HEK293 (cell line): ENCODE measurements around the gene GJC2.

Experiments used
- CTCF ChIA-PET: fragments of 350-600 bp; formaldehyde crosslinking; extraction: SDS; loops from one replicate; lab custom pipeline; 2021; ENCODE audit warnings: antibody characterized with exemption; lab: Yijun Ruan, JAX
- POLR2A ChIA-PET: fragments of 300-600 bp; formaldehyde crosslinking; extraction: SDS; loops from one replicate; lab custom pipeline; 2020; ENCODE audit warnings: antibody characterized with exemption, inconsistent platforms; lab: Yijun Ruan, JAX
- H3K27ac ChIP-seq: fragments of 200-500 bp; sonication (Bioruptor generic); 2 replicates; pipeline ENCODE4 v1.5.1; 2014; ENCODE audit warnings: low read depth, low read length, control low read depth, inconsistent platforms; ENCODE audit errors: extremely low read depth
- H3K36me3 ChIP-seq, 2 experiments: fragments of 200-500 bp in 1 of 2; sonication (Bioruptor generic) in 1 of 2; 1 replicate in 1 of 2; 2 replicates in 1 of 2; pipeline ENCODE4 v1.5.1; 2014 to 2017; ENCODE audit warnings: inconsistent platforms in 2 of 2, low read length in 2 of 2; ENCODE audit not compliant: control insufficient read depth in 2 of 2, insufficient read depth in 1 of 2
- H3K4me1 ChIP-seq: fragments of 200-500 bp; sonication (Bioruptor generic); 2 replicates; pipeline ENCODE4 v1.5.1; 2014; ENCODE audit warnings: mild to moderate bottlenecking, low read length, inconsistent platforms; ENCODE audit not compliant: control insufficient read depth, insufficient read depth
- H3K4me3 ChIP-seq: 2 replicates; pipeline ENCODE4 v1.5.1; 2011; ENCODE audit warnings: low read depth, mild to moderate bottlenecking, control low read depth, low read length, moderate library complexity
- H3K9me3 ChIP-seq: fragments of 200-500 bp; sonication (Bioruptor generic); 2 replicates; pipeline ENCODE4 v1.5.1; 2014; ENCODE audit warnings: low read depth, low read length, inconsistent platforms; ENCODE audit not compliant: control insufficient read depth, insufficient read depth
- GLIS2 ChIP-seq: fragments of 450-650 bp; formaldehyde crosslinking; IDR thresholded peaks from 2 replicates; pipeline ENCODE4 v1.5.1; 2016; ENCODE audit warnings: missing biosample characterization, missing genetic modification characterization
- HOXD13 ChIP-seq: sonication (generic); formaldehyde crosslinking; IDR thresholded peaks from 2 replicates; pipeline ENCODE4 v1.8.0; 2022; ENCODE audit warnings: missing genetic modification reagents, borderline replicate concordance
- IKZF3 ChIP-seq: fragments of 450-650 bp; IDR thresholded peaks from 2 replicates; pipeline ENCODE4 v1.5.0; 2018; ENCODE audit warnings: missing biosample characterization, mild to moderate bottlenecking, missing genetic modification characterization, moderate library complexity
- REPIN1 ChIP-seq: fragments of 450-650 bp; formaldehyde crosslinking; IDR thresholded peaks from 2 replicates; pipeline ENCODE4 v1.5.1; 2017; ENCODE audit warnings: missing biosample characterization, missing genetic modification characterization, low read depth
- TRIM28 ChIP-seq: IDR thresholded peaks from 2 replicates; pipeline ENCODE4 v1.6.1; 2011; ENCODE audit warnings: low read length, control low read depth, borderline replicate concordance
- WT1 ChIP-seq: fragments of 450-650 bp; formaldehyde crosslinking; IDR thresholded peaks from 2 replicates; pipeline ENCODE4 v1.5.1; 2016; ENCODE audit warnings: missing biosample characterization, missing genetic modification characterization
- ZBTB21 ChIP-seq: fragments of 450-650 bp; formaldehyde crosslinking; IDR thresholded peaks from 2 replicates; pipeline ENCODE4 v1.5.1; 2017; ENCODE audit warnings: missing biosample characterization, missing genetic modification characterization
- ZFP69B ChIP-seq: fragments of 450-650 bp; formaldehyde crosslinking; IDR thresholded peaks from 2 replicates; pipeline ENCODE4 v1.5.1; 2016; ENCODE audit warnings: missing biosample characterization, missing genetic modification characterization
- ZNF155 ChIP-seq: fragments of 450-650 bp; formaldehyde crosslinking; IDR thresholded peaks from 2 replicates; pipeline ENCODE4 v1.5.1; 2016; ENCODE audit warnings: missing biosample characterization, missing genetic modification characterization
- ZNF169 ChIP-seq: fragments of 450-650 bp; formaldehyde crosslinking; IDR thresholded peaks from 2 replicates; pipeline ENCODE4 v1.5.1; 2016; ENCODE audit warnings: missing biosample characterization, missing genetic modification characterization
- ZNF184 ChIP-seq: fragments of 450-650 bp; IDR thresholded peaks from 2 replicates; pipeline ENCODE4 v1.5.1; 2018; ENCODE audit warnings: missing biosample characterization, mild to moderate bottlenecking, missing genetic modification characterization
- ZNF223 ChIP-seq: fragments of 450-650 bp; formaldehyde crosslinking; IDR thresholded peaks from 2 replicates; pipeline ENCODE4 v1.5.1; 2016; ENCODE audit warnings: missing biosample characterization, missing genetic modification characterization
- ZNF510 ChIP-seq: fragments of 450-650 bp; formaldehyde crosslinking; IDR thresholded peaks from 2 replicates; pipeline ENCODE4 v1.5.1; 2018; ENCODE audit warnings: mild to moderate bottlenecking, missing genetic modification characterization, missing biosample characterization; ENCODE audit not compliant: insufficient replicate concordance
- ZNF555 ChIP-seq: fragments of 450-650 bp; formaldehyde crosslinking; conservative IDR thresholded peaks from 2 replicates; pipeline ENCODE4 v1.5.1; 2017; ENCODE audit warnings: missing biosample characterization, mild to moderate bottlenecking, missing genetic modification characterization, inconsistent platforms
- ZNF654 ChIP-seq: fragments of 450-650 bp; formaldehyde crosslinking; IDR thresholded peaks from 2 replicates; pipeline ENCODE4 v1.5.1; 2016; ENCODE audit warnings: low read depth, missing biosample characterization, missing genetic modification characterization
- ZNF791 ChIP-seq: fragments of 450-650 bp; formaldehyde crosslinking; IDR thresholded peaks from 2 replicates; pipeline ENCODE4 v1.5.1; 2016; ENCODE audit warnings: missing biosample characterization, missing genetic modification characterization
- TF ChIP-seq, protein P1 (sequence below): fragments of 450-650 bp; formaldehyde crosslinking; IDR thresholded peaks from 2 replicates; pipeline ENCODE4; 2016; ENCODE audit warnings: missing biosample characterization, missing genetic modification characterization
- TF ChIP-seq, protein P2 (sequence below): fragments of 450-650 bp; formaldehyde crosslinking; IDR thresholded peaks from 2 replicates; pipeline ENCODE4 v1.5.1; 2016; ENCODE audit warnings: missing biosample characterization, missing genetic modification characterization

The GJC2 gene

DNA sequence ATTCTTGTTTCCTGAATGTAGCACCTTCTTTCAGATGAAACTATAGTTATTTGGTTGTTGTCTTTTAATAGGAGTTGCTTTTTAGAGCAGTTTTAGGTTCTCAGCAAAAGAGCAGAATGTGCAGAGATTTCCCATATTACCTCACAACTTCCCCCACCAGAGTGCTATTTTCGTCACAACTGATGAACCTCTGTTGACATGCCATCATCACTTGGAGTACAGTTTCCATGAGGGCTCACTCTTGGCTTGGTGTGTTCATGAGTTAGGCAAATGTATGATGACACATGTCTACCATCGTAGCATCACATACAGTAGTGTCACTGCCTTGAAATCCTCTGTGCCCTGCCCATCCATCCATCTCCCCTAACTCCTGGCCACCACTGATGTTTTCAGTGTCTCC is 19.6 kb downstream of the GJC2 start:
- TF ChIP-seq ZBTB21 (tag by site-specific recombination) = 0 out of 2 replicates have a peak, but pooled peaks have one; percentile 51
- no peak for TF ChIP-seq ZNF510
- no peaks in the 10 kb centered on the region for H3K9me3 ChIP-seq
- ChIA-PET POLR2A (interaction anchor here (1.0 kb wide), 1 partner anchor 29 kb away, joined by 3 read pairs; the partner anchor contains the start of gene GUK1), CTCF (interaction anchor here (0.6 to 1.2 kb wide), 5 partner anchors 11 to 1115 kb away, joined by 3 to 6 read pairs (median 3); no protein-coding TSS in a partner anchor)
- H3K4me3 ChIP-seq = no peak overlapping the region
- H3K27ac ChIP-seq = no peak overlapping the region
- H3K4me1 ChIP-seq = peaks cover 4% of the 10 kb centered on the region
- peaks cover 0 to 3% of the 10 kb centered on the region in 2 experiments; a peak in 1 of 3 replicates for H3K36me3 ChIP-seq

DNA sequence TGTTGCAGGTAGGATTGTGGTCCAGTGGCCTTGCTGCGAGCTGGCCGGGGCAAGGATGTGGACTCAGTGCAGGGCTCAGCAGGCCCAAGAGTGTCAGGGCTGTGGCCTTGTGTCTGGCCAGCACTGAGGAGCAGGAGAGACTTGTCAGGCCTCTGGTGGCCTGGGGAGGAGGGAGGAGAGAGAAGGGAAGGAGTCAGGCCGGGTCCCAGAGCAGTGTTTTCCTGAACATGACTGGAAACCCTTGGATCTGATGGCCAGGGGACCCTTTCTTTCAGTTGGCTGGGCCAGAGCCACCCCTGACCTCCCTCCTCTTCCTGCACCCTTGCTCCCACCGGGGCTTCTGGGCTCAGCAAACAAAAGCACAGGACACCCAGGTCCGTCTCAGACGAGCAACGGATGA is 20.9 kb downstream of the GJC2 start:
- ChIA-PET POLR2A (interaction anchor here (1.5 kb wide), 1 partner anchor 40 kb away, joined by 4 read pairs; no protein-coding TSS in a partner anchor), CTCF (interaction anchor here (0.6 kb wide), 1 partner anchor 40 kb away, joined by 3 read pairs; no protein-coding TSS in a partner anchor)
- peaks cover 0 to 8% of the 10 kb centered on the region in 2 experiments; a peak in 1 of 3 replicates for H3K36me3 ChIP-seq
- no peak overlapping the region for H3K27ac ChIP-seq
- no peak overlapping the region for H3K4me3 ChIP-seq
- no peaks in the 10 kb centered on the region for H3K9me3 ChIP-seq
- no peak for TF ChIP-seq ZNF654 (tag by site-specific recombination)
- TF ChIP-seq ZNF555 (tag by site-specific recombination) = no peak
- no peak for TF ChIP-seq WT1 (tag by site-specific recombination)
- no peak for TF ChIP-seq ZNF169
- TF ChIP-seq ZNF155 (tag by site-specific recombination) = no peak
- TF ChIP-seq IKZF3 (tag by site-specific recombination) = no peak
- no peak for TF ChIP-seq TRIM28
- no peak for TF ChIP-seq ZNF184 (tag by site-specific recombination)
- TF ChIP-seq REPIN1 (tag by site-specific recombination) = no peak
- TF ChIP-seq, protein P1, sequence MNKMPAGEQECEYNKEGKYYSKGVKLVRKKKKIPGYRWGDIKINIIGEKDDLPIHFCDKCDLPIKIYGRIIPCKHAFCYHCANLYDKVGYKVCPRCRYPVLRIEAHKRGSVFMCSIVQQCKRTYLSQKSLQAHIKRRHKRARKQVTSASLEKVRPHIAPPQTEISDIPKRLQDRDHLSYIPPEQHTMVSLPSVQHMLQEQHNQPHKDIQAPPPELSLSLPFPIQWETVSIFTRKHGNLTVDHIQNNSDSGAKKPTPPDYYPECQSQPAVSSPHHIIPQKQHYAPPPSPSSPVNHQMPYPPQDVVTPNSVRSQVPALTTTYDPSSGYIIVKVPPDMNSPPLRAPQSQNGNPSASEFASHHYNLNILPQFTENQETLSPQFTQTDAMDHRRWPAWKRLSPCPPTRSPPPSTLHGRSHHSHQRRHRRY (tag by site-specific recombination) = no peak
- no peak for TF ChIP-seq ZNF223 (tag by site-specific recombination)
- TF ChIP-seq, protein P2, sequence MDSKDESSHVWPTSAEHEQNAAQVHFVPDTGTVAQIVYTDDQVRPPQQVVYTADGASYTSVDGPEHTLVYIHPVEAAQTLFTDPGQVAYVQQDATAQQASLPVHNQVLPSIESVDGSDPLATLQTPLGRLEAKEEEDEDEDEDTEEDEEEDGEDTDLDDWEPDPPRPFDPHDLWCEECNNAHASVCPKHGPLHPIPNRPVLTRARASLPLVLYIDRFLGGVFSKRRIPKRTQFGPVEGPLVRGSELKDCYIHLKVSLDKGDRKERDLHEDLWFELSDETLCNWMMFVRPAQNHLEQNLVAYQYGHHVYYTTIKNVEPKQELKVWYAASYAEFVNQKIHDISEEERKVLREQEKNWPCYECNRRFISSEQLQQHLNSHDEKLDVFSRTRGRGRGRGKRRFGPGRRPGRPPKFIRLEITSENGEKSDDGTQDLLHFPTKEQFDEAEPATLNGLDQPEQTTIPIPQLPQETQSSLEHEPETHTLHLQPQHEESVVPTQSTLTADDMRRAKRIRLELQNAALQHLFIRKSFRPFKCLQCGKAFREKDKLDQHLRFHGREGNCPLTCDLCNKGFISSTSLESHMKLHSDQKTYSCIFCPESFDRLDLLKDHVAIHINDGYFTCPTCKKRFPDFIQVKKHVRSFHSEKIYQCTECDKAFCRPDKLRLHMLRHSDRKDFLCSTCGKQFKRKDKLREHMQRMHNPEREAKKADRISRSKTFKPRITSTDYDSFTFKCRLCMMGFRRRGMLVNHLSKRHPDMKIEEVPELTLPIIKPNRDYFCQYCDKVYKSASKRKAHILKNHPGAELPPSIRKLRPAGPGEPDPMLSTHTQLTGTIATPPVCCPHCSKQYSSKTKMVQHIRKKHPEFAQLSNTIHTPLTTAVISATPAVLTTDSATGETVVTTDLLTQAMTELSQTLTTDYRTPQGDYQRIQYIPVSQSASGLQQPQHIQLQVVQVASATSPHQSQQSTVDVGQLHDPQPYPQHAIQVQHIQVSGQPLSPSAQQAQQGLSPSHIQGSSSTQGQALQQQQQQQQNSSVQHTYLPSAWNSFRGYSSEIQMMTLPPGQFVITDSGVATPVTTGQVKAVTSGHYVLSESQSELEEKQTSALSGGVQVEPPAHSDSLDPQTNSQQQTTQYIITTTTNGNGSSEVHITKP (tag by site-specific recombination) = no peak
- no peak for TF ChIP-seq GLIS2 (tag by site-specific recombination)
- no peak for TF ChIP-seq ZFP69B (tag by site-specific recombination)
- no peak for TF ChIP-seq ZNF791 (tag by site-specific recombination)
- TF ChIP-seq HOXD13 = no peak
- TF ChIP-seq, all 188 proteins: peak for 0
- peaks cover 4% of the 10 kb centered on the region for H3K4me1 ChIP-seq
